ENCODE results near the gene TRIO. TPM values are rescaled to one million over a fixed set of nuclear protein-coding genes. Genes with fewer than 3 reads are reported as not detected.

Gene TRIO
- total RNA-seq, 4 donors from 2014 or later: 186 to 388 (median 285) TPM

GRCh38 chr5:14428302-14429081 is 285.4 kb downstream of the TRIO start:
- H3K36me3 ChIP-seq: peaks cover 0 to 7% (median 3%) of the 10 kb centered on the region in 4 donors
- no peaks in the 10 kb centered on the region for H3K27me3 ChIP-seq
- no peak overlapping the region for H3K27ac ChIP-seq
- peaks cover 0 to 5% (median 0%) of the 10 kb centered on the region in 4 donors for H3K4me1 ChIP-seq
- TF ChIP-seq CTCF (IDR thresholded peaks at IDR 0.05) (no peak), EP300 (IDR thresholded peaks at IDR 0.05; ENCODE audit: low read depth) (no peak), POLR2A (IDR thresholded peaks at IDR 0.05) (no peak)
- 68 to 74% methylated on average over 12 of the region's 12 CpGs for WGBS, 2 donors (ENCODE audit: low coverage in 1 of 2)
- no peak for DNase-seq
- in situ Hi-C loops (cut with MboI; ENCODE audit: low pct_ligation_motif_present in 1 of 4, low pct_unique_long_range_greater_than_20kb in 1 of 4, low sequenced_read_pairs in 3 of 4): no loop called here
- intact Hi-C loops (cut with DNase I; ENCODE audit: low total_unique reads): no loop called here
- no peaks in the 10 kb centered on the region for H3K9me3 ChIP-seq
- no peak overlapping the region for H3K4me3 ChIP-seq

GRCh38 chr5:14429101-14430050 is 286.2 kb downstream of the TRIO start:
- H3K27ac ChIP-seq: no peak overlapping the region
- intact Hi-C loops (cut with DNase I; ENCODE audit: low total_unique reads) (no loop called here), in situ Hi-C loops (cut with MboI; ENCODE audit: low pct_ligation_motif_present in 1 of 4, low pct_unique_long_range_greater_than_20kb in 1 of 4, low sequenced_read_pairs in 3 of 4) (no loop called here)
- H3K9me3 ChIP-seq: no peaks in the 10 kb centered on the region
- H3K4me1 ChIP-seq: peaks cover 0 to 5% (median 0%) of the 10 kb centered on the region in 4 donors
- no peak for DNase-seq
- H3K27me3 ChIP-seq: no peaks in the 10 kb centered on the region
- TF ChIP-seq CTCF (IDR thresholded peaks at IDR 0.05) (no peak), POLR2A (IDR thresholded peaks at IDR 0.05) (no peak), EP300 (IDR thresholded peaks at IDR 0.05; ENCODE audit: low read depth) (no peak), POLR2AphosphoS5 (IDR thresholded peaks at IDR 0.05) (no peak)
- H3K36me3 ChIP-seq: peaks cover 0 to 10% (median 4%) of the 10 kb centered on the region in 4 donors
- H3K4me3 ChIP-seq: no peak overlapping the region
- 83 to 88% methylated on average over 6 to 13 of the region's 13 CpGs for WGBS, 2 donors (ENCODE audit: low coverage in 1 of 2)

DNA sequence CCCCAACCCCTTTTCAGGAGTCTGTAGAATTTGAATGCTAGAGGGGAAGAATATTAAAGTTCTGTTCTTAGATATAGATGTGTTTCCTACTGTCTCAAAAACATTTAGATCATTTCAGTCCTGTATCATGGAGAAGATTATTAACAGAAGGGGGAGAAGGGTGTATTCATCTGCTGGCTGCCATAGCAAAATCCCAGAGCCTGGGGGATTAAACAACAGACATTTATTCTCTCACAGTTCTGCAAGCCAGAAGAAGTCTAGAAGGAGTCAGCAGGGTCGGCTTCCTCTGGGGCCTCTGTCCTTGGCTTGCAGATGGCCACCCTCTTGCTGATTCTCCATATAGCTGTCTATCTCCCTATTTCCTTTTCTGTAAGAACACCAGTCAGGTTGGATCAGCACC is 288.4 kb downstream of the TRIO start:
- 83% methylated on average over 1 of the region's 1 CpG; no CpG with 5 or more reads in 1 of the 2 donors for WGBS, 2 donors (ENCODE audit: low coverage in 1 of 2)
- peaks cover 0 to 8% (median 4%) of the 10 kb centered on the region in 4 donors for H3K36me3 ChIP-seq
- no peak overlapping the region for H3K27ac ChIP-seq
- no peaks in the 10 kb centered on the region for H3K27me3 ChIP-seq
- in situ Hi-C loops (cut with MboI; ENCODE audit: low pct_ligation_motif_present in 1 of 4, low pct_unique_long_range_greater_than_20kb in 1 of 4, low sequenced_read_pairs in 3 of 4) (no loop called here), intact Hi-C loops (cut with DNase I; ENCODE audit: low total_unique reads) (no loop called here)
- no peak for TF ChIP-seq EP300 (IDR thresholded peaks at IDR 0.05; ENCODE audit: low read depth)
- TF ChIP-seq POLR2A (IDR thresholded peaks at IDR 0.05): no peak
- no peak for TF ChIP-seq POLR2AphosphoS5 (IDR thresholded peaks at IDR 0.05)
- TF ChIP-seq CTCF (IDR thresholded peaks at IDR 0.05): no peak
- peaks cover 0 to 5% (median 0%) of the 10 kb centered on the region in 4 donors for H3K4me1 ChIP-seq
- no peaks in the 10 kb centered on the region for H3K9me3 ChIP-seq
- H3K4me3 ChIP-seq: no peak overlapping the region
- DNase-seq: no peak

All from transverse colon (tissue), 4 donors.